WERI-Rb-1 (cell line): ENCODE data around the gene PPP2R2C.
A peak's percentile ranks its signal among the peaks of the same experiment; 100 is the strongest.

Experiments used
- DNase-seq: peaks from one replicate; pipeline ENCODE4 v3.0.0-alpha.2; 2020
- H3K27ac ChIP-seq: fragments of 250-450 bp; sonication (Bioruptor Pico); 2 replicates; pipeline ENCODE4 v1.5.1; 2020; ENCODE audit warnings: mild to moderate bottlenecking, moderate library complexity
- H3K27me3 ChIP-seq: fragments of 250-450 bp; sonication (Bioruptor Pico); 2 replicates; pipeline ENCODE4 v1.5.1; 2021; ENCODE audit warnings: mild to moderate bottlenecking, low read depth, moderate library complexity; ENCODE audit not compliant: insufficient read depth, severe bottlenecking
- H3K36me3 ChIP-seq: fragments of 250-450 bp; sonication (Bioruptor Pico); 2 replicates; pipeline ENCODE4 v1.5.1; 2020; ENCODE audit warnings: mild to moderate bottlenecking, moderate library complexity
- H3K4me3 ChIP-seq: 2 replicates; pipeline ENCODE4 v1.5.1; 2011; ENCODE audit warnings: low read depth, mild to moderate bottlenecking, control low read depth, low read length
- H3K9me3 ChIP-seq: fragments of 250-450 bp; sonication (Bioruptor Pico); 2 replicates; pipeline ENCODE4 v1.5.1; 2021; ENCODE audit warnings: mild to moderate bottlenecking, moderate library complexity; ENCODE audit not compliant: severe bottlenecking
- CTCF ChIP-seq: IDR thresholded peaks from 2 replicates; pipeline ENCODE4 v1.5.1; 2011; ENCODE audit warnings: low read depth, mild to moderate bottlenecking, control low read depth, inconsistent platforms, low read length

PPP2R2C gene

GRCh38 chr4:6334203-6334887 is 138.1 kb downstream of the PPP2R2C start:
- Histone ChIP-seq H3K9me3 (peaks cover 3% of the 10 kb centered on the region), H3K27me3 (no peaks in the 10 kb centered on the region)
- DNase-seq = no peak

GRCh38 chr4:6333301-6334202 is 138.9 kb downstream of the PPP2R2C start:
- DNase-seq = peak; percentile 44
- TF ChIP-seq CTCF = peak; percentile 84
- H3K9me3 ChIP-seq = peaks cover 3% of the 10 kb centered on the region
- no peak overlapping the region for H3K27ac ChIP-seq
- no peaks in the 10 kb centered on the region for H3K27me3 ChIP-seq
- peaks cover 7% of the 10 kb centered on the region for H3K36me3 ChIP-seq
- no peak overlapping the region for H3K4me3 ChIP-seq

More at GRCh38 chr4:6334203-6334887, 138.1 kb downstream of the PPP2R2C start:
- Histone ChIP-seq H3K4me3 (no peak overlapping the region), H3K27ac (no peak overlapping the region), H3K36me3 (peaks cover 7% of the 10 kb centered on the region)
- TF ChIP-seq CTCF = no peak

- Histone ChIP-seq H3K9me3 (peaks cover 3% of the 10 kb centered on the region), H3K27ac (no peak overlapping the region), H3K4me3 (no peak overlapping the region), H3K27me3 (no peaks in the 10 kb centered on the region), H3K36me3 (peaks cover 7% of the 10 kb centered on the region)
- DNase-seq = no peak
- no peak for TF ChIP-seq CTCF
Observed at GRCh38 chr4:6332669-6333050, 139.8 kb downstream of the PPP2R2C start.

GRCh38 chr4:6332042-6332668 is 140.3 kb downstream of the PPP2R2C start:
- peak; percentile 95 for TF ChIP-seq CTCF
- DNase-seq = peak; percentile 71
- no peak overlapping the region for H3K27ac ChIP-seq

GRCh38 chr4:6331468-6331867 is 140.9 kb downstream of the PPP2R2C start:
- Histone ChIP-seq H3K4me3 (no peak overlapping the region), H3K9me3 (peaks cover 3% of the 10 kb centered on the region)
- no peak for DNase-seq

More at GRCh38 chr4:6332042-6332668, 140.3 kb downstream of the PPP2R2C start:
- Histone ChIP-seq H3K4me3 (no peak overlapping the region), H3K27me3 (no peaks in the 10 kb centered on the region), H3K36me3 (peaks cover 7% of the 10 kb centered on the region), H3K9me3 (peaks cover 3% of the 10 kb centered on the region)

More at GRCh38 chr4:6331468-6331867, 140.9 kb downstream of the PPP2R2C start:
- H3K36me3 ChIP-seq = peaks cover 7% of the 10 kb centered on the region
- no peak overlapping the region for H3K27ac ChIP-seq
- no peak for TF ChIP-seq CTCF
- H3K27me3 ChIP-seq = no peaks in the 10 kb centered on the region
